AG08395 (cell line): ENCODE measurements around the gene GAPVD1.
A peak's percentile ranks its signal among the peaks of the same experiment; 100 is the strongest.
"Not testable (repeated sequence)": the region's sequence is repeated elsewhere in the genome, so short reads cannot be mapped to it uniquely, and the experiment has no call there.

Experiments used
- DNase-seq: peaks from one replicate; pipeline ENCODE4 v3.0.0; 2012; ENCODE audit warnings: mixed read lengths, low spot score

Gene GAPVD1

GRCh38 chr9:125255781-125256391 is 5.7 kb upstream of the GAPVD1 start:
- DNase-seq: no peak

- DNase-seq: no peak
Measured at GRCh38 chr9:125258160-125258785, 3.4 kb upstream of the GAPVD1 start.

- no peak for DNase-seq
Measured at GRCh38 chr9:125258832-125259534, 2.6 kb upstream of the GAPVD1 start.

GRCh38 chr9:125260561-125260960 is 1.1 kb upstream of the GAPVD1 start:
- no peak for DNase-seq

- DNase-seq: peak; percentile 6
Measured at GRCh38 chr9:125262294-125262991, 817 bp downstream of the GAPVD1 start.

GRCh38 chr9:125264068-125264467 is 2.4 kb downstream of the GAPVD1 start:
- DNase-seq: not testable (repeated sequence)

GRCh38 chr9:125268394-125269013 is 6.9 kb downstream of the GAPVD1 start:
- no peak for DNase-seq

- DNase-seq: no peak
Measured at GRCh38 chr9:125269014-125269397, 7.4 kb downstream of the GAPVD1 start.

GRCh38 chr9:125271081-125271480 is 9.5 kb downstream of the GAPVD1 start:
- no peak for DNase-seq

- no peak for DNase-seq
Measured at GRCh38 chr9:125272697-125273096, 11.1 kb downstream of the GAPVD1 start.

GRCh38 chr9:125276771-125277170 is 15.1 kb downstream of the GAPVD1 start:
- DNase-seq: no peak

GRCh38 chr9:125277411-125277810 is 15.8 kb downstream of the GAPVD1 start:
- no peak for DNase-seq

- DNase-seq: no peak
Measured at GRCh38 chr9:125280945-125281344, 19.3 kb downstream of the GAPVD1 start.

GRCh38 chr9:125284855-125285254 is 23.2 kb downstream of the GAPVD1 start:
- DNase-seq: no peak

- not testable (repeated sequence) for DNase-seq
Measured at GRCh38 chr9:125286935-125287433, 25.4 kb downstream of the GAPVD1 start.

GRCh38 chr9:125293134-125293533 is 31.5 kb downstream of the GAPVD1 start:
- no peak for DNase-seq

GRCh38 chr9:125295657-125296056 is 34.0 kb downstream of the GAPVD1 start:
- DNase-seq: no peak

GRCh38 chr9:125296843-125297372 is 35.3 kb downstream of the GAPVD1 start:
- DNase-seq: no peak

- no peak for DNase-seq
Measured at GRCh38 chr9:125297917-125298316, 36.3 kb downstream of the GAPVD1 start.

GRCh38 chr9:125302241-125302640 is 40.6 kb downstream of the GAPVD1 start:
- no peak for DNase-seq

- DNase-seq: no peak
Measured at GRCh38 chr9:125304273-125304672, 42.6 kb downstream of the GAPVD1 start.

- no peak for DNase-seq
Measured at GRCh38 chr9:125312411-125312810, 50.8 kb downstream of the GAPVD1 start.
